GM06990 (cell line): ENCODE results near the gene NDUFB2.

Experiments
- DNase-seq: peaks from one replicate; pipeline ENCODE4 v3.0.0-alpha.2; 2011; ENCODE audit not compliant: insufficient read length; ENCODE audit errors: extremely low read depth
- H3K27me3 ChIP-seq: replicated peaks from 2 replicates; pipeline ENCODE4 v1.6.0; 2011; ENCODE audit warnings: low read length; ENCODE audit not compliant: control insufficient read depth, insufficient read depth
- H3K36me3 ChIP-seq: 2 replicates; pipeline ENCODE4 v1.5.1; 2011; ENCODE audit warnings: low read length; ENCODE audit not compliant: control insufficient read depth, insufficient read depth
- H3K4me3 ChIP-seq: replicated peaks from 2 replicates; pipeline ENCODE4 v1.5.1; 2011; ENCODE audit warnings: low read depth, mild to moderate bottlenecking, control low read depth, low read length
- CTCF ChIP-seq: IDR thresholded peaks from 2 replicates; pipeline ENCODE4 v1.5.1; 2011; ENCODE audit warnings: low read length, control low read depth, mild to moderate bottlenecking, inconsistent platforms; ENCODE audit not compliant: insufficient read depth, poor library complexity, severe bottlenecking

The NDUFB2 gene

GRCh38 chr7:140684066-140684950 is 12.2 kb upstream of the NDUFB2 start:
- peaks cover 6% of the 10 kb centered on the region for H3K36me3 ChIP-seq
- no peak for TF ChIP-seq CTCF
- H3K4me3 ChIP-seq = no peak overlapping the region
- no peak for DNase-seq
- no peaks in the 10 kb centered on the region for H3K27me3 ChIP-seq

- DNase-seq = no peak
- no peak overlapping the region for H3K4me3 ChIP-seq
- no peaks in the 10 kb centered on the region for H3K27me3 ChIP-seq
- peaks cover 7% of the 10 kb centered on the region for H3K36me3 ChIP-seq
- TF ChIP-seq CTCF = no peak
These were observed 11.0 kb upstream of the NDUFB2 start for GRCh38 chr7:140685407-140686087.

- no peak for TF ChIP-seq CTCF
- no peak overlapping the region for H3K4me3 ChIP-seq
- H3K36me3 ChIP-seq = peaks cover 5% of the 10 kb centered on the region
- no peak for DNase-seq
- H3K27me3 ChIP-seq = no peaks in the 10 kb centered on the region
These were observed 9.6 kb upstream of the NDUFB2 start for GRCh38 chr7:140686921-140687320.

GRCh38 chr7:140688341-140688740 is 8.2 kb upstream of the NDUFB2 start:
- no peak overlapping the region for H3K4me3 ChIP-seq
- peaks cover 5% of the 10 kb centered on the region for H3K36me3 ChIP-seq
- H3K27me3 ChIP-seq = no peaks in the 10 kb centered on the region
- DNase-seq = no peak
- TF ChIP-seq CTCF = no peak

- DNase-seq = no peak
- peaks cover 4% of the 10 kb centered on the region for H3K36me3 ChIP-seq
- no peak for TF ChIP-seq CTCF
These were observed 7.0 kb upstream of the NDUFB2 start for GRCh38 chr7:140689199-140690152.

More at GRCh38 chr7:140689199-140690152, 7.0 kb upstream of the NDUFB2 start:
- no peaks in the 10 kb centered on the region for H3K27me3 ChIP-seq
- H3K4me3 ChIP-seq = no peak overlapping the region
